NCI-H82 treated with DMSO at 0.1 percent for 48 hours (cell line): Measurements from ENCODE around the gene SLCO4A1.
A peak's percentile ranks its signal among the peaks of the same experiment; 100 is the strongest.

ENCODE experiments used
- DNase-seq: peaks from one replicate; lab custom pipeline; 2025; ENCODE audit not compliant: unreplicated experiment; lab: John Stamatoyannopoulos, UW

SLCO4A1 gene

DNA sequence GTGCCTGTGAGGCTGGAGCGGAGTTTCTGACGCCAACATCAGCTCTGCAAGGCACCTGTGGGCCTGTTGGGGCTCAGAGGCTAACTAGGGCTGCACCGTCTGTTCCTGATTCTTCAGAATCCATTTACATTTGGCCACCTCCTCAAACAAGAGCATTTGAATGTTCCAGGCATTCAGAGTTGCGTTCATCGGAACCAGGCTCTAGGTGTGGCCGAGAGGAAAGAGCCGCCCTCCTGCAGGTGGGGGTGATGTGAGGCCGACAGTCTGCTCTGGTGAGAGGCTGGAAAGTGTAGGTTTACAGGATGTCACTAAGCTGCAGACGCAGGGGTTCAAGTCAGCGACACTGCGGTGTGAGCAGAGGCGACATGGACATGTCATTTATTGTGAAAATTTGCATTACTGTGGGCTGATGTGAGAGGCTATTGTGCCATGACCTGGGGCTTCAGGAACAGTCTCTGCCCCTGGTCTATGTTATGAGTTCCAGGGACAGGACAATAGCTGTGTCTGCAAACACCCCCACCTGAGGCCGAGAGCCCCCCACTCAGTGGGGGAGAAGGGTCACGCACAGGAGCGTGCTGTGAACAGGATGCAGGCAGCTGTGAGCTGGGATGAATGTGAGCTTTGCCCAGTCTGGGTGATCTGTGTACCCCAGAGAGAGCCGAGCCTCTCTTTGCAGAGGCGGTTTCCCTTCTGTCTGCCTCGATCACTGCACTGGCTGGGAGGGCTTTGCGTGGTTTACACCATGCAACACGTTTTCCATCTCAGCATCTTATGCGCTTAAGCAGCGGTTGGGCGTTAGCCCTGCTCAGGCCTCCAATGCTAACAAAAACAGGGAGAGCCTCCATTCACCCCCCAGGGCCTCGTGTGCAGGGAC lies 21.1 kb downstream of the SLCO4A1 start:
- no peak for DNase-seq

DNA sequence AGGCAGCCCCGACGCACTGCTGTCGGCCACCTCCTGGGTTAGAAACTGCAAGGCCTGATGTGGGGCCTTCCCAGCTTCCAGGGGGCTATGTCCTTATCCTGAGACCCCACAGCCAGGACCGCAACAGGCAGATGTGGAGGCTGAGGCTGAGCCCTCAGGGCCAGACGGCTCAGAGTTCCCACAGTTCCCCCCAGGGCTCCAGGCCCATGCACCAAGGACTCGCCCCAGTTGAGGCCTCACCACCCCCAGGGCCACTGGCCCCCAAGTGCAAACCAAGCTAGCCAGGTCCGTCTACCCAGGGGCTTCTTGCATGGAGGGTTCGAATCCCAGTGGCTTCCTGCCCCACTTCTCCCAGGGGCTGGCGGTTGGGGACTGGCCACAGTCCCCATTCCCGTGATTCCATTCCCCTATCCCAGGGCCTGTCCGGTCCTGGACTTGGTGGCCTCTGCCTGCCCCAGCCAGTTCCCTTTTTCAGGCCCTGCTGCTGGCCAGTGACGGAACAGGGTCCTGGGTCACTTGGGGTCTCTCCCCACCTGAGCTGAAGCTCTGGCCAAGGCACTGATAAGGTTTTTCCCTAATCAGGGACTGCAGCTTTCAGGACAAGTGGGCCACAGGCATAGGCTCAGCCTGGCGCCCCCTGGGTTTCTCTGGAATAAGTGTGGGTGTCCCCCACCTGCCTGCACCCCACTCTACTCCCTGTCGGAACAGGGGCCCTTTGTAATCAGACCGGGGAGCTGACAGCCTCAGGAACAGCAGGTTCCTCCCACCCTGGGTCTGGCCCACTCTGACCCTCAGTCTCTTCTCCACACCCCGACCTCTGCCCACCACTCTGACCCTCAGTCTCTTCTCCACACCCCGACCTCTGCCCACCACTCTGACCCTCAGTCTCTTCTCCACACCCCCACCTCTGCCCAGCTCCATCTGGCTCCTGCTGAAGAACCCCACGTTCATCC lies 22.0 kb downstream of the SLCO4A1 start:
- DNase-seq, result no peak

DNA sequence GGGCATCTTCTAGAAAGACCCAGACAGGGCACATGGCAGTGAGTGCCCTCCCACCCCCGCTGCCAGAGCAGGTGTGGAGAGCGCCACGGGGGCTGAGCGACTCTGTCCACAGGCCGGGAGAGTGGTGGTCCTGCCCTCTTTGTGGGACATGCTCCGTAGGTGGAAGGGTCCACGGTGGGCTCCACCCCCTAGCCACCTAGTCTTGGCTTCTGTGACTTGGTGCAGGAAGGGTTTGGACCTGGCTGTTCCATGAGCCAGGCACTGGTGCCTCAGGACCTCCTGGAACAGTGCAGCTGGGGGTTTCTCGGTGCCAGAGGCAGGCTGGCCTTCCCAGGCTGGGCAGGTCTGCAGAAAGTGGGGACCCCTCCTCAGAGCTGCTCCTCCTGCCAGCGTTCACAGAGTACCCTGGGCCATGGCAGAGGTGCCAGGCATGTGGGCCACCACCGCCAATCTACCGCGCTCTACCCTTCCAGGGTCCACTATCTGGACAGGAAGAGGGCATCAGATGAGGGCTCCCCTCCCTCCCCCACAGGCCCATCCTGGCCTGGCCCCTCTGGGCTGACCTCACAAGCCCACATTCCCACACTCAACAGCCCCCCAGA lies 23.0 kb downstream of the SLCO4A1 start:
- no peak for DNase-seq

DNA sequence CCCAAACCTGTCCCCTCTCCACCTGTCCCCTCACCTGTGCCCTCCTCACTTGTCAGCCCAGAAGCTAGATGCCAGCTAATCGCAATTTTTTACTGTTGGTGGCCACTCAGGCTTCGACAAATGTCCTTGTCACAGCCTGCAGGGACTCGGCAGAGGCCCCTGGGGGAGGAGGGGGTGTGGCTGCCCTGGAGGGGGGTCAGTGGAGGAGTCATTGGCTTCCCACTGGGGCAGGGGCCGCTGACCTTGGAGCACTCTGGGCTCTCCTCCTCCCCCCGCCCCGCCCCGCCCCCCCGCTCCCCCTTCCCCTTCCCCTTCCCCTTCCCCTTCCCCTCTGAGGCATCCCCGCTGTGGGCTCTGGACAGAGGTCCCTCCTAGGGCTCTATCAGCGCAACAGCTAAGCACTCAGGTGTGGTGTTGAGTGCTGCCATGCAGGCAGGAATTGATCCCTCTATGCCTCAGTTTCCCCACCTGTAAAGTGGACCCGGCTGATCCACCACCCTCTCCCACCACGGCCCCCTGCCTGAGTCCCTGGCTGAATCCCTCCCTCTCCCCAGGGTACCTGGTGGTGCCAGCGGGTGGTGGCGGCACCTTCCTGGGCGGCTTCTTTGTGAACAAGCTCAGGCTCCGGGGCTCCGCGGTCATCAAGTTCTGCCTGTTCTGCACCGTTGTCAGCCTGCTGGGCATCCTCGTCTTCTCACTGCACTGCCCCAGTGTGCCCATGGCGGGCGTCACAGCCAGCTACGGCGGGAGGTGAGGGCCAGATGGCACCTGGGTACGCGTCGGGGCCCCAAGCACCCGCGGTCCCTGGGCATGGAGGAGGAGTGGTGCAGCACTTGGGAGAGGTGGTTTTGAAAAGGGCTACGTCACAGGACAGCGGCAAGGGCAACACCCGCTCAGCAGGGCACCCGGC lies 23.8 kb downstream of the SLCO4A1 start:
- DNase-seq, result no peak

DNA sequence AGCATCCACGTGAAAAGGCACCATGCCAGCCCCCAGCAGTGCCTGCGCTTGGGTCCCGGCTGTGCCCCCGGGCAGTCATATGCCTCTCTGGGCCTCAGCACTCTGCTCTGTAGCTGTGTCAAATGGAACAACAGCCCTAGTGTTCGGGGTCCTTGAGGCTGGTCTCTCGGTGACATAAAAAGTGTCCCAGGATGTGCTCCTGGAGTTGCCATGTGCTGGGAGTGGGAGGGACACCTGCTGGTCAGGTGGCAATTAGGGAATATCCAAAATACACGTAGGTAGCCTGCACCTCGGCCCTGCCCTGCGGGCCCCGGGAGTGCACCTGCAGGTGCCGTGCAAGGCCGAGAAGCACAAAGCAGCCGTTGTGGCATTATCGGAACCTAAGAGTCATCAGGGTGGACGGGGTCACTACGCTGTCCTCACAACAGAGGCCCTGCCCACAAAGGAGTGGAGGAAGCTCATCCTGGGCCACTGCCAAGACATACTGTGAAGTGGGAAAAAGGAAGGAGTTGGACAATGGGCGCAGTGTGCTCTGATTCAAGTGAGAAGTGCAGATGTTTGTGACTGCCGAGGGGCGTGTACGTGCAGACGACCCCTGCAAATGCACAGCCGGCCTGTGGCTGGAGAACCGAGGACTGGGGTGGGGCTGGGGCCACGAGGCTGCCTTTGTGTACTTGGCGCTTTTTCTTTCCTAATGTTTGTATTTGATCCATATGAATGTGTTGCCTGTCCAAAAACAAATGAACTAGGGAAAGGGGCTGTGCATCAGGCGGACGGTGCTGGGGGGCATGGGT lies 24.6 kb downstream of the SLCO4A1 start:
- DNase-seq, result no peak

DNA sequence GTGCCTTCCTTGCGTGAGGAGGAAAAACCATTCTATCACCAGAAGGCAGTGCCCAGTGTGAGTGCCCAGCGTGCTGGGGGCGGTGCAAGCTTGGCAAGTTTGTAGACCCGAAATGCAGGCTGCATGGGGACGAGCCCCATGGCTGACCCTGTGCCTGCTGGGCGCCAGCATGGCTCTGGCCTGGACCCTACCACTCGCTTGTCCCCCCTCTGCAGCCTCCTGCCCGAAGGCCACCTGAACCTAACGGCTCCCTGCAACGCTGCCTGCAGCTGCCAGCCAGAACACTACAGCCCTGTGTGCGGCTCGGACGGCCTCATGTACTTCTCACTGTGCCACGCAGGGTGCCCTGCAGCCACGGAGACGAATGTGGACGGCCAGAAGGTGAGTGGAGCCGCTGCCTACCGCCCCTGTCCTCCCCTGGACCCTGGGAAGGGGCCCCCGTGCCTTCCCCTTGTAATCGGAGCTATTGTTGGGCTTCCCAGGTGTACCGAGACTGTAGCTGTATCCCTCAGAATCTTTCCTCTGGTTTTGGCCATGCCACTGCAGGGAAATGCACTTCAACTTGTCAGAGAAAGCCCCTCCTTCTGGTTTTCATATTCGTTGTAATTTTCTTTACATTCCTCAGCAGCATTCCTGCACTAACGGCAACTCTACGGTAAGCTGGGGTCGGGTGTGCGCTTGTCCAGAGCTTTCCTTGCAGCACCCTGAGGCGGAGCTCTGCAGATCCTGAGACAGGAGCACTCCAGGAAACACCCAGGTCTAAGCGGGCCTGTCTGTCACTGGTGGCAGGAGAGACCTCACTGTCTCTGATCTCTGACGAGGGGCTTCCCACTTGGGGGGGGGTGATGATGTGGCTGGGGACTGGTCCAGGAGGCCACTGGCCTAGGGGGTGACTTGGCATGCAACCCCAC lies 25.5 kb downstream of the SLCO4A1 start:
- DNase-seq, result no peak

DNA sequence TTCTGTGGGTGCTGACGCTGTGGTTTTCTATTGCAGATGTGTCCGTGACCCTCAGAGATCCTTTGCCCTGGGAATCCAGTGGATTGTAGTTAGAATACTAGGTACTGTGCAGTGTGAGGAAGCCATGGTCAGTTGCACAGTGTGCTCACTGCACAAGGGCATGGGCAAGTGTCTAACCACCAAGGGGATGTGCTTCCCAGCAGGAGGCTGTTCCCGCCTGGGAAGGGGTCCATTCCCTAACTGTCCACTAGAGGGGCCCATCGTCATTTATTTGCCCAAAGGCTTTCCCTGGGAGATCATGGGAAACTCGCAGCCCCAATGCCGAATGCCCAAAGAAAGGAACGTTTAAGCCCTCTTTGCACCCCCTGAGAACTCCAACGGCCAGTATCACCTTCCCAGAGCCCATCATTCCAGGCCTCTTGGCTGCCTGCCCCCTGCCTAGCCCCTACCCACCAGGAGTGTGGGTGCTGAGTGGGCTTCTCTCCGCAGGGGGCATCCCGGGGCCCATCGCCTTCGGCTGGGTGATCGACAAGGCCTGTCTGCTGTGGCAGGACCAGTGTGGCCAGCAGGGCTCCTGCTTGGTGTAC lies 26.2 kb downstream of the SLCO4A1 start:
- DNase-seq, result peak; percentile 40

DNA sequence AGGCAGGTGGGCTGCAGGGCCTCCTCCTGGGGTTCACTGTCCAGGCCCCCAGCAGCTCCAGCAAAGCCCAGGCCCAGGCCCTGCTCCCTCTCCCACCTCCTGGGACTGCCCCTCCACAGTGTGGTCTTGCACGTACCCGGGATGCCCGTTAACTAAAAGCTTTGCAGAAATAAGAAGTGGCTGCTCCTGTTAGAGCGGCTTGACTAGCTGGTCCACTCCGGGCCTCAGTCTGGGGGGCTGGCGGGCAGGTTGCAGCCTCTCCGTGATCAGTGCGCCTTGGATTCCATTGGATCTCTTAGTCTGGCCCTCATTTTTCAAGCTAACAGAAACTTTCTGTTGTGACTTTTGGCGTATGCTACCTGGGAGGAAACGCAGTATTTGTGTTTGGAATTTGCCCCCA lies 26.9 kb downstream of the SLCO4A1 start:
- DNase-seq, result no peak

DNA sequence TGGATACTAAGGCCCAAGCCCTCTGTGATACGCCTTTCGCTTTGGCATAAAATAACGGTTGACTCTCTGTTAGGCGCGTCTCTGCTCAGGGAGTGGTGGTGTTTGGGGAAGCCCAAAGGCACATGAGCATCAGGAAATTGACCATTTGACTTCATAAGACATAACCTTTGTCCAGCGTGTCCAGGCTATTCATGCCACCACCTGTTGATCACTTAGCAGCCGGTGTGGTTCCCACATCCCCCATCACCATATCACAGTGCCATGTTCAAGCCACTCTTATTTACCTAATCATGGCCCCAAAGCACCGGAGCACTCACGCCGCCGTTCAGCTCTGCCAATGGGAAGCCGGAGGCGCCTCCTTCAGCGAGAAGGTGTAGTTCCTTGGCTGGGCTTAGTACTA lies 27.9 kb downstream of the SLCO4A1 start:
- DNase-seq, result no peak

DNA sequence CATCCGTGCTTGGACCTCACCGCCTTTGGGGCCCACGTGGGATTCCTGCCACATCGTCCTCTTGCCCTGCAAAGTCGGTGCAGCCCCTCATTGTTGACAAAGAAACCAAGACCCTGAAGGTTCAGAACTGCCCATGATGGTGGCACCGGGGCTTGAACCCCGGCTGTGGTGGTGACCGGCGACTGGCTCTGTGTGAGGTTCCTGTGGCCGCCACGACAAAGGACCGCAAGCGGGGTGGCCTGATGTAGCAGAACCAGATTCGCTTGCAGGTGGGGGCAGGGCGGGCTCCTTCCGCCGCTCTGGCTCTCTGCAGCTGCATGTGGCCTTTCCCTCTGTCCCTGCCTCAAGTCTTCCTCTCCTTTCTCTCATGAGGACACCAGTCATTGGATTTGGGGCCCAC lies 28.7 kb downstream of the SLCO4A1 start:
- no peak for DNase-seq

DNA sequence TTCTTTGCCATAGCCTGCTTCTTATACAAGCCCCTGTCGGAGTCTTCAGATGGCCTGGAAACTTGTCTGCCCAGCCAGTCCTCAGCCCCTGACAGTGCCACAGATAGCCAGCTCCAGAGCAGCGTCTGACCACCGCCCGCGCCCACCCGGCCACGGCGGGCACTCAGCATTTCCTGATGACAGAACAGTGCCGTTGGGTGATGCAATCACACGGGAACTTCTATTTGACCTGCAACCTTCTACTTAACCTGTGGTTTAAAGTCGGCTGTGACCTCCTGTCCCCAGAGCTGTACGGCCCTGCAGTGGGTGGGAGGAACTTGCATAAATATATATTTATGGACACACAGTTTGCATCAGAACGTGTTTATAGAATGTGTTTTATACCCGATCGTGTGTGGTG lies 29.5 kb downstream of the SLCO4A1 start:
- no peak for DNase-seq

DNA sequence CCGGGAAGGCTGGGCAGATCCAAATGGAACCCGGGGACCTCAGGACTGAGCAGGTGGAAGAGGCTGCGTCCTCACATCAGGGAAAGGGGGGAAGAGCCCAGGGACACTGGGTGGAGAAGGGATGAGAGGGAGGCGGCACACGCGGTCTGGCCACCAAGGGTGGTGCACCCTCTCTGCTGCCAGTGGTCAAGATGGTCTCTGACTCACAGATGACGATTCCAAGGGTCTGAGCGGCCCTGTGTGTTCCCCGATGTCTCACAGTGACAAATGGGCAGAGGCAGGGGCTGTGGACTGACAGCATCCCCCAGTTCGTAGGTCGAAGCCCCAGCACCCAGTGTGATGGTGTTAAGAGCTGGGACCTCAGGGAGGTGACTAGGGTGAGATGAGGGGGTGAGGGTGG lies 32.1 kb downstream of the SLCO4A1 start:
- DNase-seq, result no peak

DNA sequence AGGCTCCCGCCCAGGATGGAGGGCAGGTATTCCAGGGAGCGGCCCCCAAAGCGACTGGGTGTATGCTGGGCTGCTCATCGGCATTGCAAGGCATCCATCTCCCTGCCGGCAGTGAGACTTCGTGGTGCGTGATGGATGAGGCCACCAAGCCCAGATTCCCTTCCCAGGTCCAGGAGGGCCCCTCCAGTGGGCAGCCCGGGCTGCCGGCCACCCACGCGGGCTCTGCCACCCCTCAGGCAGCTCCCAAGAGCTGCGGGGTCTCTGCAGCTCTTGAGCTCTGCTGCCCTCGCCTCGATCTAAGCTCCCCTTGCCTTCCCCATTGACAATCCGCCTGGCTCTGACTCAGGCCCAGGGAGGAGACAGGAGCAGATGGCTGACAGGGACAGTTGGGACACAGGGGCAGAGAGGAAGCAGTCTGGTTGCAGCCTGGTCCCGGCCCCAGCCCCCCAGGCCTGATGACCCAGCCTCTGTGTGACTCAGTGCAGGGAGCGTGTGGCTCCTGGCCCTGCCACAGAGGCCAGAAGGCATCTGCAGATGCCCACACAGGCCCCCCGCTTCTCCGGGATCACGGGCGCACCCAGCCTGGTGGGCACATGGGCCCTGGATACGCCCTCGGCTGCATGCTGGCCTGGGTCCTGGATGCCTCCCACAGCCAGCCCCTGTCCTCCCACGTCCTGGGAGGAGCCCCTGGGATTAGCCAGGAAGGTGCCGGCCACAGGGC lies 33.0 kb downstream of the SLCO4A1 start:
- DNase-seq, result peak; percentile 35

DNA sequence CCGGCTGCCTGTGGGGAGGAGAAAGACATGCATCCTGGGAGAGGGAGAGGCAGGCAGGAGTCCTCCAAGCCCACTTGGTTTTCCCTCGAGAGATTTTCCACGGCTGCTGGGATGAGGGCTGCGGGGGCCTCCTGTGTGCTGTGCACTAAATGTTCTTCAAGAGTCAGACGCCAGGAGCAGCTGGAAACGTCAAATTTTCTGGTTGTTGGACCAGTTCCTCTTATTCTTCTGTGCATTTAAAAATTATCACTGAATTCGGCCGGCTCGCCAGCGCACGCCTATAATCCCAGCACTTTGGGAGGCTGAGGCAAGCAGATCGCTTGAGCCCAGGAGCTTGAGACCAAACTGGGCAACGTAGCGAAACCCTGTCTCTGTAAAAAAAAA lies 33.6 kb downstream of the SLCO4A1 start:
- no peak for DNase-seq

DNA sequence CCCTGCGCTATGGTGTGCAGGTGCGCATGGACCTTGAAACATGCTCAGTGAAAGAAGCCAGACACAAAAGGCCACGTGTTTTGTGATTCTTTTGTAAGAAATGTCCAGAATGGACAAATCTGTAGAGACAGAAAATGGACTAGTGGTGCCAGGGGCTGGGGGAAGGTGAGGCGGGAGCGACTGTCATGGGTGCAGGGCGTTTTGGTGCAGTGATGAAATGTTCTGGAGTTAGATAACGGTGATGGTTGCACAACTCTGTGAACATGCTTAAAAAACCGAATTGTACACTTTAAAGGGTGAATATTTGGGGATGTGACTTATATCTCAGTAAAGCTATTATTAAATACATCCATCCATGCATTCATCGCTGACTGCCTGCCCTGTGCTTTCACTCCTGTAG lies 34.7 kb downstream of the SLCO4A1 start:
- DNase-seq, result no peak

DNA sequence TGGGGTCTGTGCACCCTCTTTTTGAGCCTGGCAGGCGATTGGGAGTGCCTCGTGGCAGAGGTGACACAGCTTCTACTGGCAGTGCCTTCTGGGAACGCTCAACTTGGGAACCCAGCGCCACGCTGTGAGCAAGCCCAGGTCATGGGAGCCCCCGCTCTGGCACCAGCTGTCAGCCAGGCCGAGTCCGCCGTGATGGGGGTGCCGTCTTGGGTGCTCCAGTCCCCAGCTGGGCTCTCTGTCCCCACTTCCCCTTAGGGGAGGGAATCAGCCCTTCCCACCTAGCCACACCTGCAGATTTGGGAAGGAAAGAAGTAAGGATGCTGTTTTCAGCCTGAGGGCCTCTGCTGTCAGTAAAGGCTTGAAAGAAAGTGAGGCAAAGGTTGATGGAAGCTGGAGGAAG lies 35.4 kb downstream of the SLCO4A1 start:
- no peak for DNase-seq

DNA sequence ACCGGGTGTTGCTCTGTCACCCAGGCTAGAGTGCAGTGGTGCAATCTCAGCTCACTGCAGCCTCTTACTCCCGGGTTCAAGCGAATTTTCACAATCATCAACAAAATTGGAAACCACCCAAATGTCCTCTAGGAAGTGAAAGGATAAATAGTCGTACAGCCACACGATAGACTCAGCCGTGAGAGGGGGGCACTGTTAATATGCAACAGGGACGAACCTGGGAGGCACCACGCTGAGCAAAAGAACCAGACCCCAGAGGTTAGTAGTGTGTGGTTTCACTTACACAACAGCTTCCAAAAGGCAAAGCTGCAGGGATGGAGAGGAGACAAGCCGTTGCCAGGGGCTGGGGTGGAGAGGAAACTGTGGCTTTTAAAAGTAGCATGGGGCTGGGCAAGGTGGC lies 36.2 kb downstream of the SLCO4A1 start:
- DNase-seq, result no peak
